Neuron (in vitro differentiated cells): ENCODE measurements around the gene RPS6KA5.
"Not testable (repeated sequence)": the region's sequence is repeated elsewhere in the genome, so short reads cannot be mapped to it uniquely, and the experiment has no call there.

Experiments used
- H2AFZ ChIP-seq: one replicate; pipeline ENCODE4 v1.6.1; 2013; ENCODE audit warnings: low read depth, mild to moderate bottlenecking, inconsistent platforms, low read length, moderate library complexity
- H3K27me3 ChIP-seq: one replicate; pipeline ENCODE4 v1.6.1; 2013; ENCODE audit warnings: low read length; ENCODE audit not compliant: insufficient read depth
- H3K36me3 ChIP-seq: one replicate; pipeline ENCODE4 v1.6.1; 2013; ENCODE audit warnings: low read length; ENCODE audit not compliant: insufficient read depth
- H3K4me1 ChIP-seq: one replicate; pipeline ENCODE4 v1.6.1; 2013; ENCODE audit warnings: low read length; ENCODE audit not compliant: insufficient read depth
- H3K4me3 ChIP-seq: 2 replicates; pipeline ENCODE4 v1.5.1; 2013; ENCODE audit warnings: mild to moderate bottlenecking, low read length, moderate library complexity
- H3K9me3 ChIP-seq: one replicate; pipeline ENCODE4 v1.6.1; 2013; ENCODE audit warnings: low read length

RPS6KA5 gene

GRCh38 chr14:91087470-91087869 is 27.0 kb upstream of the RPS6KA5 start:
- H3K4me3 ChIP-seq, H3K36me3 ChIP-seq, H3K4me1 ChIP-seq, H3K9me3 ChIP-seq, H3K27me3 ChIP-seq, H2AFZ ChIP-seq: not testable (repeated sequence)

GRCh38 chr14:91084516-91084915 is 24.1 kb upstream of the RPS6KA5 start:
- H3K27me3 ChIP-seq: no peaks in the 10 kb centered on the region
- no peak overlapping the region for H3K4me3 ChIP-seq
- H3K9me3 ChIP-seq: peaks cover 1% of the 10 kb centered on the region
- H3K4me1 ChIP-seq: no peaks in the 10 kb centered on the region
- H3K36me3 ChIP-seq: peaks cover 2% of the 10 kb centered on the region
- no peak overlapping the region for H2AFZ ChIP-seq

- Histone ChIP-seq H2AFZ (no peak overlapping the region), H3K27me3 (no peaks in the 10 kb centered on the region), H3K4me1 (peaks cover 5% of the 10 kb centered on the region), H3K9me3 (peaks cover 1% of the 10 kb centered on the region), H3K36me3 (peaks cover 2% of the 10 kb centered on the region), H3K4me3 (no peak overlapping the region)
Measured at GRCh38 chr14:91082282-91082681, 21.8 kb upstream of the RPS6KA5 start.

- H3K9me3 ChIP-seq: peaks cover 1% of the 10 kb centered on the region
Measured at GRCh38 chr14:91080071-91080470, 19.6 kb upstream of the RPS6KA5 start.

GRCh38 chr14:91078095-91078737 is 17.8 kb upstream of the RPS6KA5 start:
- Histone ChIP-seq H3K36me3 (peaks cover 2% of the 10 kb centered on the region), H3K27me3 (no peaks in the 10 kb centered on the region), H2AFZ (no peak overlapping the region), H3K4me1 (peaks cover 5% of the 10 kb centered on the region), H3K9me3 (no peaks in the 10 kb centered on the region), H3K4me3 (no peak overlapping the region)

More at GRCh38 chr14:91080071-91080470, 19.6 kb upstream of the RPS6KA5 start:
- Histone ChIP-seq H2AFZ (no peak overlapping the region), H3K36me3 (peaks cover 2% of the 10 kb centered on the region), H3K27me3 (no peaks in the 10 kb centered on the region), H3K4me1 (peaks cover 5% of the 10 kb centered on the region), H3K4me3 (no peak overlapping the region)

GRCh38 chr14:91075553-91075952 is 15.1 kb upstream of the RPS6KA5 start:
- peaks cover 5% of the 10 kb centered on the region for H3K4me1 ChIP-seq
- H3K36me3 ChIP-seq: peaks cover under 1% of the 10 kb centered on the region
- no peak overlapping the region for H3K4me3 ChIP-seq
- no peak overlapping the region for H2AFZ ChIP-seq
- no peaks in the 10 kb centered on the region for H3K9me3 ChIP-seq
- no peaks in the 10 kb centered on the region for H3K27me3 ChIP-seq

GRCh38 chr14:91070572-91070971 is 10.1 kb upstream of the RPS6KA5 start:
- Histone ChIP-seq H2AFZ (no peak overlapping the region), H3K36me3 (no peaks in the 10 kb centered on the region), H3K9me3 (no peaks in the 10 kb centered on the region)

GRCh38 chr14:91068642-91069041 is 8.2 kb upstream of the RPS6KA5 start:
- H3K36me3 ChIP-seq: no peaks in the 10 kb centered on the region

More at GRCh38 chr14:91070572-91070971, 10.1 kb upstream of the RPS6KA5 start:
- H3K27me3 ChIP-seq: no peaks in the 10 kb centered on the region
- H3K4me3 ChIP-seq: no peak overlapping the region
- H3K4me1 ChIP-seq: no peaks in the 10 kb centered on the region

GRCh38 chr14:91067186-91067585 is 6.7 kb upstream of the RPS6KA5 start:
- Histone ChIP-seq H3K4me3 (no peak overlapping the region), H3K9me3 (no peaks in the 10 kb centered on the region), H2AFZ (no peak overlapping the region), H3K4me1 (no peaks in the 10 kb centered on the region), H3K27me3 (no peaks in the 10 kb centered on the region), H3K36me3 (no peaks in the 10 kb centered on the region)

More at GRCh38 chr14:91068642-91069041, 8.2 kb upstream of the RPS6KA5 start:
- no peaks in the 10 kb centered on the region for H3K4me1 ChIP-seq
- no peaks in the 10 kb centered on the region for H3K27me3 ChIP-seq
- H3K4me3 ChIP-seq: no peak overlapping the region
- H2AFZ ChIP-seq: no peak overlapping the region
- H3K9me3 ChIP-seq: no peaks in the 10 kb centered on the region

GRCh38 chr14:91065266-91065665 is 4.8 kb upstream of the RPS6KA5 start:
- Histone ChIP-seq H2AFZ (no peak overlapping the region), H3K27me3 (no peaks in the 10 kb centered on the region), H3K36me3 (no peaks in the 10 kb centered on the region), H3K9me3 (no peaks in the 10 kb centered on the region), H3K4me3 (no peak overlapping the region), H3K4me1 (peaks cover 7% of the 10 kb centered on the region)

GRCh38 chr14:91063119-91063518 is 2.7 kb upstream of the RPS6KA5 start:
- H3K27me3 ChIP-seq: no peaks in the 10 kb centered on the region
- H3K36me3 ChIP-seq: no peaks in the 10 kb centered on the region
- H3K4me1 ChIP-seq: peaks cover 7% of the 10 kb centered on the region
- H3K4me3 ChIP-seq: no peak overlapping the region
- H2AFZ ChIP-seq: no peak overlapping the region
- no peaks in the 10 kb centered on the region for H3K9me3 ChIP-seq

GRCh38 chr14:91062600-91062999 is 2.2 kb upstream of the RPS6KA5 start:
- H3K36me3 ChIP-seq: no peaks in the 10 kb centered on the region
- H2AFZ ChIP-seq: no peak overlapping the region
- H3K9me3 ChIP-seq: no peaks in the 10 kb centered on the region
- peaks cover 7% of the 10 kb centered on the region for H3K4me1 ChIP-seq
- H3K4me3 ChIP-seq: no peak overlapping the region
- H3K27me3 ChIP-seq: no peaks in the 10 kb centered on the region

GRCh38 chr14:91061056-91061887 is 831 bp upstream of the RPS6KA5 start:
- Histone ChIP-seq H2AFZ (peak overlapping the region; percentile 51), H3K36me3 (no peaks in the 10 kb centered on the region), H3K9me3 (no peaks in the 10 kb centered on the region)

More at GRCh38 chr14:91061056-91061887, 831 bp upstream of the RPS6KA5 start:
- Histone ChIP-seq H3K4me1 (peaks cover 7% of the 10 kb centered on the region), H3K27me3 (no peaks in the 10 kb centered on the region), H3K4me3 (peak overlapping the region; percentile 57)
